ENCODE data around the gene R3HDM4.

R3HDM4 gene

GRCh38 chr19:947090-947706, 34.2 kb upstream of the R3HDM4 start:
- DNase-seq: no peak

GRCh38 chr19:945401-946252, 32.6 kb upstream of the R3HDM4 start:
- no peak for DNase-seq

- DNase-seq: no peak
Observed at GRCh38 chr19:944663-945241, 31.7 kb upstream of the R3HDM4 start.

- no peak for DNase-seq
Observed at GRCh38 chr19:944171-944567, 31.1 kb upstream of the R3HDM4 start.

GRCh38 chr19:943551-944170, 30.6 kb upstream of the R3HDM4 start:
- no peak for DNase-seq

GRCh38 chr19:942133-942645, 29.2 kb upstream of the R3HDM4 start:
- DNase-seq: no peak

GRCh38 chr19:941292-942132, 28.5 kb upstream of the R3HDM4 start:
- DNase-seq: no peak

GRCh38 chr19:940591-941291, 27.7 kb upstream of the R3HDM4 start:
- peak; percentile 70 for DNase-seq

GRCh38 chr19:939922-940321, 26.9 kb upstream of the R3HDM4 start:
- no peak for DNase-seq

- no peak for DNase-seq
Observed at GRCh38 chr19:939439-939838, 26.4 kb upstream of the R3HDM4 start.

GRCh38 chr19:938233-938923, 25.4 kb upstream of the R3HDM4 start:
- no peak for DNase-seq

- DNase-seq: peak; percentile 58
Observed at GRCh38 chr19:937259-937694, 24.3 kb upstream of the R3HDM4 start.

GRCh38 chr19:936175-936546, 23.1 kb upstream of the R3HDM4 start:
- DNase-seq: no peak

GRCh38 chr19:934865-935479, 22.0 kb upstream of the R3HDM4 start:
- DNase-seq: no peak

GRCh38 chr19:934197-934840, 21.3 kb upstream of the R3HDM4 start:
- no peak for DNase-seq

- DNase-seq: no peak
Observed at GRCh38 chr19:933553-933882, 20.5 kb upstream of the R3HDM4 start.

- DNase-seq: peak; percentile 32
Observed at GRCh38 chr19:932648-933552, 19.9 kb upstream of the R3HDM4 start.

GRCh38 chr19:931860-932647, 19.0 kb upstream of the R3HDM4 start:
- DNase-seq: no peak
